ENCODE results near the gene FSHR. TPM values are rescaled to one million over a fixed set of nuclear protein-coding genes. Genes with fewer than 3 reads are reported as not detected.

Gene FSHR, protein sequence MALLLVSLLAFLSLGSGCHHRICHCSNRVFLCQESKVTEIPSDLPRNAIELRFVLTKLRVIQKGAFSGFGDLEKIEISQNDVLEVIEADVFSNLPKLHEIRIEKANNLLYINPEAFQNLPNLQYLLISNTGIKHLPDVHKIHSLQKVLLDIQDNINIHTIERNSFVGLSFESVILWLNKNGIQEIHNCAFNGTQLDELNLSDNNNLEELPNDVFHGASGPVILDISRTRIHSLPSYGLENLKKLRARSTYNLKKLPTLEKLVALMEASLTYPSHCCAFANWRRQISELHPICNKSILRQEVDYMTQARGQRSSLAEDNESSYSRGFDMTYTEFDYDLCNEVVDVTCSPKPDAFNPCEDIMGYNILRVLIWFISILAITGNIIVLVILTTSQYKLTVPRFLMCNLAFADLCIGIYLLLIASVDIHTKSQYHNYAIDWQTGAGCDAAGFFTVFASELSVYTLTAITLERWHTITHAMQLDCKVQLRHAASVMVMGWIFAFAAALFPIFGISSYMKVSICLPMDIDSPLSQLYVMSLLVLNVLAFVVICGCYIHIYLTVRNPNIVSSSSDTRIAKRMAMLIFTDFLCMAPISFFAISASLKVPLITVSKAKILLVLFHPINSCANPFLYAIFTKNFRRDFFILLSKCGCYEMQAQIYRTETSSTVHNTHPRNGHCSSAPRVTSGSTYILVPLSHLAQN
- not detected in 2 replicates for total RNA-seq (2014; rRNA removed; shearing (Covaris generic))

DNA sequence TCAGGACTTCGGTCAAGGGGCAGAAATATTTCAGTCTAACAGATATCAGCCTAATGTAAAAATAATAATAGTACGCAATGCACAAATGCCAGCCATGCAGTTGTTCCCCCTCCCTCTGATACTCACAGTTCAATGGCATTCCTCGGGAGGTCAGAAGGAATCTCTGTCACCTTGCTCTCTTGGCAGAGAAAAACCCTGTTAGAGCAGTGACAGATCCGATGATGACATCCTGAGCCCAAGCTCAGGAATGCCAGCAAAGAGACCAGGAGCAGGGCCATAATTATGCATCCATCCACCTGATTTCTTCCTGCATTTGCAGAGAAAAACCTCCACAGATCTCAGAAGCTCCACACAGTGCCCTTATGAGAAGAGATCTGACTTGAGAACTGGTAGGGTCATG is at the start of gene FSHR:
Gene FSHR (minus strand): TSS at position 376 of the 400 bp plus-strand sequence. CDS start 98 bp downstream, at position 278.
- no peak for DNase-seq (ENCODE audit: low read depth)

GRCh38 chr2:49199266-49199665 is 45.0 kb upstream of the FSHR start:
- no peak for DNase-seq (ENCODE audit: low read depth)

- no peak for DNase-seq (ENCODE audit: low read depth)
Measured at GRCh38 chr2:49194701-49195100, 40.4 kb upstream of the FSHR start.

GRCh38 chr2:49192036-49192435 is 37.7 kb upstream of the FSHR start:
- no peak for DNase-seq (ENCODE audit: low read depth)

- DNase-seq (ENCODE audit: low read depth) = no peak
Measured at GRCh38 chr2:49189512-49190225, 35.4 kb upstream of the FSHR start.

DNA sequence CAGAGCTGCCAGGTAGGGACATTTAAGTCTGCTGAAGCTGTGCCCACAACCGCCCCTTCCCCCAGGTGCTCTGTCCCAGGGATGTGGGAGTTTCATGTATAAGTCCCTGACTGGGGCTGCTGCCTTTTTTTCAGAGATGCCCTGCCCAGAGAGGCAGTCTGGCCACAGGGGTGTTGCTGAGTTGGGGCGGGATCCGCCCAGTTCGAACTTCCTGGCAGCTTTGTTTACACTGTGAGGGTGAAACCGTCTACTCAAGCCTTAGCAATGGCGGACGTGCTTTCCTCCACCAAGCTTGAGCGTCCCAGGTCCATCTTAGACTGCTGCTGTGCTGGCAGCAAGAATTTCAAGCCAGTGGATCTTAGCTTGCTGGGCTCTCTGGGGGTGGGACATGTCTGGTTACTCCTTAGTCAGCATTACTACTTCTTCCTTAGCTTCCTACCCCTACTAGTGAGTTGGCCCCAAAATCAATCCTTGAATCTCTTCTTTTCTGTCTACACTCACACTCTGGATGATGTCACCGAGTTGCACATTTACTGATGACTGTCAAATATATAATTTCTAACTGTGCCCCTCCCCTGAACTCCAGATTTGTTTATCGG is 31.8 kb upstream of the FSHR start:
- no peak for DNase-seq (ENCODE audit: low read depth)

GRCh38 chr2:49178656-49179055 is 24.3 kb upstream of the FSHR start:
- DNase-seq (ENCODE audit: low read depth) = no peak

GRCh38 chr2:49177194-49177593 is 22.9 kb upstream of the FSHR start:
- no peak for DNase-seq (ENCODE audit: low read depth)

DNA sequence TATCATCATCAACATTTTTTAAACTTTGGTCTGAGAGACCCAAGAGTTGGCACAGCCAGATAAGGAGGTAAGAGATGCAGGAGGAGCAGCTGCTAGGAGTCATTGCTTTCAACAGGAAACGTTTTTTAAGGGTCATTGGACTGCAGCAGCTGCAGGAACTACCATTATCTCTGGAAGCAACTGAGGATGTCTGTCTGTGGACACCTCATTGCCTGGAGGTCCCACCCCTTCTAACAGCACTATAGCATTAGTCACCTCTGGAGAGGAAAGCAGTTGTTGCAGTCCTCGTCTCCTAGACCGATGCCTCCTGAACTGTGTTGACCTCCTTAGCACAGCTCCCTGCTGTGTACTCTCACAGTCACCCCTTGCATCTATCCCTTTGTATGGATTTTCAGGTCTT is 21.5 kb upstream of the FSHR start:
- no peak for DNase-seq (ENCODE audit: low read depth)

DNA sequence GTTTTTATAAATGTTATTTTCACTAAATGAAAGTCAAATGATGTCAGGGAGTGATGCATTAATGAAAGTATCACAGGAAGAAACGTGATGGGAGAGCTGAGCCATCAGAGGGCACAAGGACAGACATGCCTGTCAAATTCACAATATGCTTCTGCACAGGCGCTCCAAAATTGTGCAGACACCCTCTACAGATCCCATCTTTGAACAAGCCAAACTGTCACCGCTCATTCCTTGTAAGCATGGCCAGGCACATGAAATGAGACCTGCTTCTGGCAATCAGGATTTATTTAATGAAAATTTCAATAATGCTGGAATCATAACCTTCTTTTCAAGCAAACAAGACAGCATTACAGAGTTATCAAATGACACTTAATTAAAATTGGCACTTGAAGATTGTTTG is 20.4 kb upstream of the FSHR start:
- no peak for DNase-seq (ENCODE audit: low read depth)

DNA sequence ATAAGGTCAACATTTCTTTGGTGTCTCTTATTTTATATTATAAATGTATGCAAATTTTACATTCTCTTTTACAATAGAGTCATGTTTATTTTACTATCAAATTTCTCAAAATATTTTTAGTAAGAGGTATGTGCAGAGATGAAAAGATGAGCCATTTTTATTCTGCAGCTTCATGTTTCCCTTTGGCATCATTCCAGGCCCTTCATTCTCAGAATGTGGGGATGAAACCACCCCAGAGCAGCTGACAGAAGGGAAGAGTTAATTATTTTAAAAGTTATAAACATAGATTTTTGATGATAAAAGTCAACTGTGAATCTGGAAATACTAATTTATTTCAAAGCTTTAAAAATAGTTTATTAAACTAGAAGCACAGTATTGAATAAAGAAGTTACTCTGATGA is 12.8 kb upstream of the FSHR start:
- no peak for DNase-seq (ENCODE audit: low read depth)

DNA sequence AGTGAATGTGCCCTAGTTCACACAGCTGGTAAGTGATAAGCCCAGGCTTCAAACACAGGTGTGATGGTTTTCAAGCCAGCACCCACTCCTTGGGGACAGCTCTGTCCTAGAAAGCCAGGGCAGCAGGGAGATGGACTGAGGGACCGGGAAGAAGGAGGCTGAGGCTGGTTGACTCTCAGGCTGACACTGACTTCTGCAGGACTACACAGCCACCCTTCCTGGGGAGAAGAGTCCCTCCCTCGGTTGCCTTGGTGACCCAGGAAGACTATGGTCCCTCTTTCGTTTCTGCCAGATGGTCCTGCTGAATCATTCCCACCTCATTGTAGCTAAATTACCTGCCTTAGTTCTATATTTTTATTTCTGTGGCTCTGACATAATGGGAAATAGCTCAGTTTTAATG is 11.3 kb upstream of the FSHR start:
- no peak for DNase-seq (ENCODE audit: low read depth)

GRCh38 chr2:49164729-49165128 is 10.4 kb upstream of the FSHR start:
- DNase-seq (ENCODE audit: low read depth) = no peak

DNA sequence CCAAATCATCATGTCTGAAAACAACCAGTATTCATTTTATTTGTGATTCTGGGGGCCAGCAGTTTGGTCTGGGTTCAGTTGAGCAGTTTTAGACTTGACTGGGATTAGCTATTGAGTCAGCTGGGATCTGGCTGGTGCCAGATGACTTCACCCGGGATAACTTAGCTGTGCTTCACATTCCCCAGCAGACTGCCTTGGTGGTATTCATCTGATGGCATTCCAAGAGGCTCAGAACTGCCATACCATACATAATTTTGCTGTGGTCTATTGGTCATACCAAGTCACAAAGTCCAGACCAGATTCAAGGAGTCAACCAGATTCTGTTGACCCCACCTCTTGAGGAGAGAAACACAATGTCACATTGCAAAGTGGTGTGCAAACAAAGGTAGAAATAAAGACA is 7.8 kb upstream of the FSHR start:
- no peak for DNase-seq (ENCODE audit: low read depth)

DNA sequence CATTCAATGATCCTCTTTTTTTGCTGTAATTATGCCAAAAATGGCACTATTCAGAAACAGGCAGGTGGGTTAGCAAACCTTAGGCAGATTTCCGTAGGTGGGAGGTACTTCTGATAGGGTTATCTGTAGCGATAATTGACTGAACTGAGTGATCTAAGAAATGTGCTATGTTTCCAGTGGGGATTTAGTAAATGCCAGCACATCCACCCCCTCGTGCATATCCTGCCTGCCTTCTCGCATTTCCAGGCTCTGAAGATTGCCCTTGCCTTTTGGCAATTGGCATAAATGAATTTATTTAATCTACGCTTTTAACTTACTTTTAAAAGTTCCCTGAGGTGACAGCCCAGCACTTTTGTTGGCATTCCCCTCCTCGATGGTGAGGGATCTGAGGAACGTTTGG is 576 bp upstream of the FSHR start:
- DNase-seq (ENCODE audit: low read depth) = no peak

DNA sequence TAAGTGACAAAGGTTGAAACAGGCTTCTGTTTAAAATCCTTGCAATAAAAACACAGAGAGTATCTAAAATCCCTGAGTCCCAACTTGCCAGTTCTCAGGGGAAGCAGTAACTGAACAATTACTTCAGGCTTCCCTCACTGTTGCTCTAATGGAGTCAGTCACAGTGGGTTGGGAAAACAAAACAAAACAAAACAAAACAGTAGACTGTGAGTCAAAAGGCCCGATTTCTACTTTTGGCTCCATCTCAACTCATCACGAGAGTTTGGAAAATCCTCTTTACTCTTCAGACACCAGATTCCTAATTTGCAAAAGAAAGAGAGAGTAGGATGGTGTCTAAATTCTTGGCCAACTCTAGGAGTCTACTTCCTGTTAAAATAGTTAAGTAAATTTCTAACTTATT is 1.1 kb downstream of the FSHR start:
- no peak for DNase-seq (ENCODE audit: low read depth)

- no peak for DNase-seq (ENCODE audit: low read depth)
Measured at GRCh38 chr2:49152824-49153223, 1.5 kb downstream of the FSHR start.

- DNase-seq (ENCODE audit: low read depth) = no peak
Measured at GRCh38 chr2:49146401-49146800, 7.9 kb downstream of the FSHR start.

DNA sequence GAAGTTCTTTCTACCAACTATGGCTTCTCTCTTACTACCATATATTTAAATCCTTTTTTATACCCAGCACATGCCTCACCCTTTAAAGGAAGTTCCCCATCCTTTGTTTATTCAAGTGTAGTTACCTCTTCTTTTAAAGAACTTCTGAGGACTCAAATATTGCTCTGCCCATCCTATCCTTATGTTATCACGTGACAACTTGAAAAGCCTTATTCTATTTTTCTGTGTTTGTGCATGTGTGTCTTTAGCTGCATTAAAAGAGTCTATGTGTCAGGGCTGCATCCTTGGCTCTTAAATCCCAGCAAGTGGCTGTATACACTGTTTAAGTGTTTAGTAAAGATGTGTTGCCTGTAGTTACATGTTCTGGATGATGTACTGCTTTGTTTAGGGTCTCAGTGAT is 22.5 kb downstream of the FSHR start:
- DNase-seq (ENCODE audit: low read depth) = no peak

- DNase-seq (ENCODE audit: low read depth) = no peak
Measured at GRCh38 chr2:49129034-49129433, 25.3 kb downstream of the FSHR start.

GRCh38 chr2:49123600-49123999 is 30.7 kb downstream of the FSHR start:
- no peak for DNase-seq (ENCODE audit: low read depth)

GRCh38 chr2:49122107-49122506 is 32.2 kb downstream of the FSHR start:
- no peak for DNase-seq (ENCODE audit: low read depth)
